AG09309 (cell line): Measurements from ENCODE around the gene RXRA.

Source experiments
- DNase-seq: peaks from one replicate; pipeline ENCODE4 v3.0.0-alpha.2; 2010; ENCODE audit warnings: low read depth
- H3K4me3 ChIP-seq: 2 replicates; pipeline ENCODE4 v1.5.1; 2011; ENCODE audit warnings: mild to moderate bottlenecking, low read depth, low read length, moderate library complexity; ENCODE audit not compliant: control insufficient read depth
- CTCF ChIP-seq: IDR thresholded peaks from 2 replicates; pipeline ENCODE4 v1.5.1; 2011; ENCODE audit warnings: mild to moderate bottlenecking, low read depth, low read length, inconsistent platforms; ENCODE audit not compliant: insufficient read depth, control insufficient read depth; ENCODE audit errors: missing control alignments

Gene RXRA

GRCh38 chr9:134355158-134355557 lies 28.9 kb downstream of the RXRA start:
- TF ChIP-seq CTCF: no peak
- H3K4me3 ChIP-seq: no peak overlapping the region
- no peak for DNase-seq

- DNase-seq: no peak
- H3K4me3 ChIP-seq: no peak overlapping the region
- TF ChIP-seq CTCF: no peak
These were observed 29.5 kb downstream of the RXRA start for GRCh38 chr9:134355561-134356279.

GRCh38 chr9:134356496-134357470 lies 30.5 kb downstream of the RXRA start:
- DNase-seq: no peak
- H3K4me3 ChIP-seq: no peak overlapping the region
- no peak for TF ChIP-seq CTCF

- H3K4me3 ChIP-seq: no peak overlapping the region
- DNase-seq: no peak
- TF ChIP-seq CTCF: no peak
These were observed 31.4 kb downstream of the RXRA start for GRCh38 chr9:134357631-134358025.

- no peak for DNase-seq
- TF ChIP-seq CTCF: no peak
- H3K4me3 ChIP-seq: no peak overlapping the region
These were observed 31.9 kb downstream of the RXRA start for GRCh38 chr9:134358026-134358661.

- H3K4me3 ChIP-seq: no peak overlapping the region
- DNase-seq: no peak
- no peak for TF ChIP-seq CTCF
These were observed 32.5 kb downstream of the RXRA start for GRCh38 chr9:134358662-134359319.
